Activated CD4-positive, alpha-beta T cell treated with anti-CD3 and anti-CD28 coated beads, Interleukin-2, Interleukin-4, amounts not matched to agents 100 ng/mL and 50 ng/mL, durations not matched to agents 16 hours and 8 hours (primary cell): ENCODE data around the gene CCND2.

Source experiments
- DNase-seq: peaks from one replicate; pipeline ENCODE4 v3.0.0-alpha.2; 2020; ENCODE audit warnings: low spot score

CCND2 gene

DNA sequence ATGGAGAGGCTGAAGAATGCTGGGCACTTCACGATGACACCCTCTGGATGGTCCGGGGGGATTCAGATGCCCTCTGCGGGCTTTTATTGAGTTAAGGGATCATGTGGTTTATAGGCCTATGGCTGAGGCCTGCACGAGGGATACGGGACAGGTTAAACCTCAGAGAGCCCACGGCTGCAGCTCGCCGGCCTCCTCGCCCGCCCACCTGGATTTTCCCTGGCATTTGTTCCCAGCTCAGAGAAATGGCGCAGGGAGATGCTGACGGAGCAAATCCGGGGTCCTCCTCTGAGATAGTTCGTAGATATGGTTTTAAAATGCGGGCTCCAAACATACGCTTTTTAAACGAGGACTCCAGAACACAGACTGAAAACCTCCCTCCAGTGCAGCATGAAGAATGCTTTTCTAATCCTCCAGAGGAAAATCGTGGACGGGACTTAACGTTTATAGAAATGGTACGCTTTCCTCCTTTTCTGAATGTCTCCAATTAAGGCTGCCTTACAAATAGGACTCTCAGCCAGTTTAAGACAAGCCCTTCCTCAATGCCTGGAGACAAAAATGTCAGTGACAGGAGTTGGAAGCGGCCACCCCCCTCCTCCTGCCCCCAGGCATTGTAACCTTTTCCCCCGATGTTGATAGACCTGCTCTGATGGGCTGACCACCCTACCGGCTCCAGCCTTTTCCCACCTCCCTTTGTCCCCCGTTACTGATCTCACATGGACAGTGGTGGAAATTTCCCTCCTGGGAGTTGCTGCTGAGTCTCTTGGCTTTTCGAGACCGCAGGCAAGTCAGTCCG lies 16.6 kb downstream of the CCND2 start:
- no peak for DNase-seq

DNA sequence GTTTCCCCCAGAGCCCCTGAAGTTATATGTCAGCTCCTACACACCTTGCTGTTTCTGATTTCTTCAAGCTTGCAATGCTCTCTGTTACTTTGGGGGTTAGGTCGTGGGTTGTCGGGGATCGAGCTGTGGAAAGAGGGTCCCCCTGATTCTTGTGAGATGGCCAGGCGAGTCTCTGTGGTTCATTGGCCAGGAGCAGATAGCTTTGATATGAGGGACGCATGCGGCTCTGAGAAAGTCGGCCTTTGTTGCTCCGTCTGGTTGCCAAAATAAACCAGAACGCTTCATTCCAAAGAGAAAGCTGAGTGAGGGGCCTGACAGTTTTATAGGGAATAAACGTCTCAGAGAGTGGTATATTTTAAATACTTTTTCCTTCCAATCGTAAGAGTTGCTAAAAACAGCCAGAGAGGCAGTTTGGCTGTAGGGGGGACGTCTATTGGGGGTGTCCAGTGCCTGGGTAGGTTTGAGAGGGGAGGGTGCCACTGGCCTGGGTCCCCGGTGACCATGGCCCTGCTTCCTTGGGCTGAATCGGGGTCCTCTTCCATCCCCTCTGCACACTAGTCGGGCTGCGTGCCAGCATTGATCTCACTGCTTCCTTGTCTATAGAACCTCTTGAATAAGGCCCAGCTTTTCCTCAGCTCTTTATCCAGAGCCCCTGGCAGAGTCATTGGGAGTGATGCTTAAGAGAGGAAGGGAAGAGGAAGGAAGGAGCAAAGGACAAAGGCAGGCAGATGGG lies 18.9 kb downstream of the CCND2 start:
- no peak for DNase-seq

DNA sequence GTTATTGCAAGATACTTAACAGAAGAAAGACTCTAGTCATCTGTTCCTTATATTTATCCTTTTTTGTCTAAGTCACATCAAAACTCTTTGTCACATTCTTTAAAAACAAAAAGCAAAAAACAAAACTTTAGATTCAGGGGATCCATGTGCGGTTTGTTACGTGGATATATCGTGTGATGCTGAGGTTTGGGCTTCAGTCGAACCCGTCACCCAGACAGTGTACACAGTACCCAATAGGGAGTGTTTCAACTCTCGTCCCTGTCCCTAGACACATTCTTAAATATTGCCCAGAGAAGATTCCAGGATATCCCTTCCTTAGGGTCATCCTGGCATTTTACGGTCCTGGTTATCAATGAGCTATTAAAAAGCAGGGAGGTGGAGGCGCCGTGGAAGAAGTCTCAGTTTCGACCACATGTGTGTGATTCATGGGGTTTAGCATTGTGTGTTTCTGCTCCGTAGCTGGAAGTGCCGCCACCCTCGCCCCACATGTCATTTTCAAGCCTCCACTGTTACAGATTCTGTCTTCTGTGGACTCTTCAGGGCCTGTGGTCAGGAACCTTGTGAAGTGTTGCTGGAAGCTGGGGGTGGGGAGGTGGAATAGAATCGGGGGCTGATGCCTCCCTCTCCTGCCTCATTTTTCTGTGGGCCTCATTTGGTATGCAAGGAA lies 19.9 kb downstream of the CCND2 start:
- DNase-seq: peak; percentile 50

DNA sequence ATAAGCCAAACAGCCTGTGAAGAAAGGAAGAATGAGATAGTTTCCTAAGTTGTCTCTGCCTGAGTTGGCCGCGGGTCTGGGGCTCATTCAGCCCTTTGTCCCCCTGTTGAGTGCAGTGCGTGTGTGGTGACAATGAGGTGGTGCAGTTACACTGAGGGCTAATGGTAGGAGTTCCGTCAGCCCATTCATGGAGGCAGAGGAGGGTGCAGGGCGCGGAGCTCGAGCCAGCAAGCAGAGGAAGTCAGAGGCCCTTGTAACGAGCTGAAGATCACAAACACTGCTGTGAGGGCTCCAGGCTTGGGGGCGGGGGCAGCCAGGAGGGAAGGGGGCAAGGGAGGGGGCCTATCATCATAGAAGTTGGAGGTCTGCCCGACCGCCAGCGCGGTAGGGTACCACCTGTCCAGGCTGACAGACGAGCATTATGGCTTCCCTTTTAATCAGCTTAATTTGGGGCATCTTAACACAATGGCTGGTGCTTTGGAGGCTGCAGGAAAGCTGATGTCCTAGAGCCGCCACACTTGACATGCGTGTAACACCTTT lies 20.5 kb downstream of the CCND2 start:
- DNase-seq: no peak

DNA sequence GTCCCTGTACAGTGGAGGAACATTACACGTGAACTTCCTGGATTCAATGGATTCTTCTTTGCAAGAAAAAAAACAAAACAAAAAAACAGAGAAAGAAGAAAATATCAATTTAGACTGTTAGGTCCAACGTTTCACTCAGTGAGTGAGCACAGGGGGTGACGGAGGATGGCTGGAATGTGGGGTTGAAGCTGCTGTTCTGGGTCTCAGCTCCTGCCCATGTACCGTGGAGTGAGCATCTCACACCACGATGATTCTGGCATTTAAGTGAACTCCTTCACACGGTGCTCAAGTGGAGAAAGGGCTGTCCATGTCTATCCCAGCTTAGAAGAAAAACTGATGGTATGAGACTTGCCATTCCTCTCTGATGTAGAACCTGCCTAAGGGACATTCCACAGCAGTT lies 23.2 kb downstream of the CCND2 start:
- no peak for DNase-seq

DNA sequence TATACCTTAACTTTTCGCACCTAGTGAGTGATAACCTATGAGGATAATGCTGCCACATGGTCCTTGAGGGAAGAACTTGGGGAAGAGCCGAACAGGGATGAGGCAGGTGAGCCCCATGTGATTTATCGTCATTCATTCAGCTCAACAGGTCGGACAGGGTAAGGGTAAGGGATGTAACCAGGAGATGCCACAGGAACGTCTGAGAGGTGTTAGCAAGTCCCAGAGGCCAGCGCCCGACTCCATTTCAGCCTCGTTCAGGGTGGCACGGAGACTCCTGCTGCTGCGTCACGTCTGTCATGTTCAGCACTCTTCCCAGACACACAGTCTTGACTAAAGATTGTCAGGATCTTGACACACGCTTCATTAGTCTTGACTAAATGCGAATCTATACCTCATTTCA lies 24.1 kb downstream of the CCND2 start:
- no peak for DNase-seq

DNA sequence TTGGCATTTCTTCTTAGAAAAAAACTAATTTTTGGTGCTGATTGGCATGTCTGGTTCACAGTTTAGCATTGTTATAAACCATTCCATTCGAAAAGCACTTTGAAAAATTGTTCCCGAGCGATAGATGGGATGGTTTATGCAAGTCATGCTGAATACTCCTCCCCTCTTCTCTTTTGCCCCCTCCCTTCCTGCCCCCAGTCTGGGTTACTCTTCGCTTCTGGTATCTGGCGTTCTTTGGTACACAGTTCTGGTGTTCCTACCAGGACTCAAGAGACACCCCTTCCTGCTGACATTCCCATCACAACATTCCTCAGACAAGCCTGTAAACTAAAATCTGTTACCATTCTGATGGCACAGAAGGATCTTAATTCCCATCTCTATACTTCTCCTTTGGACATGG lies 27.3 kb downstream of the CCND2 start:
- DNase-seq: no peak

DNA sequence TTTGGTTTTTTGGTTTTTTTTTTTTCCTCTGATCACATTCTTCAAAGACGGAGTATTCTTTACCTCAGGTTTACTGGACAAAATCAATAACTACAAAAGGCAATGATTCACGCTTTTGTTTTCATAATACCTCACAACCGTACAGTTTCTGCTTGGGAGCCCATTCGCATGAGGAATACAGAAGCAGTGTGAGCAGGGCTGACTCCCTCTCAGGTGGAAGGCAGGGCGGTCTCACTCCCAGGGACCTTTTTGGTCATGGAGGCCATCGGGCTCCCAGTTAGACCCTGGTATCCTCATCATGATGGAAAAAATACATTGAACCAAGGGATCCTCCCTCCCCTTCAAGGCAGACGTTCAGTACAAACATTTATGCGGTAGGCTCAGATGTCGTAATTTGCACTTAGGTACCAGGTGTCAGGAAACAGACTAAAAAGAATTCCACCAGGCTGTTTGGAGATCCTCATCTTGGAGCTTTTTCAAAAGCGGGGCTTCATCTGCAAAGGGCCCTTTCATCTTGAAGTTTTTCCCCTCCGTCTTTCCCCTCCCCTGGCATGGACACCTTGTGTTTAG lies 28.5 kb downstream of the CCND2 start:
- no peak for DNase-seq

DNA sequence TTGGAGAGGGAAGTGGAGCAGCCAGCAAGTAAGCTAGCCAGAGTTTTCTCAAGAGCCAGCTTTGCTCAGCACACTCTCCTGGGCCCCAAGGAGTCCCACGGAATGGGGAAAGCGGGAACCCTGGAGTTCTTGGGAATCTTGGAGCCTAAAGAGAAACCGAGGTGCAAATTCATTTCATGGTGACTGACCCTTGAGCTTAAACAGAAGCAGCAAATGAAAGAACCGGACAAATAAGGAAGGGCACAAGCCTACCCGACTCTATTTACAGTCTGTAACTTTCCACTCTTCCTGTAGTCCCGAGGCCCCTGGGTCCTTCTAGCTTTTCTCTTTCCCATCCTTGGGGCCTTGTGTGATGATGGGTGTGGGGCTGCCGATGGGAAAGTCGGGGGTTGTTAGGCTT lies 29.3 kb downstream of the CCND2 start:
- no peak for DNase-seq

DNA sequence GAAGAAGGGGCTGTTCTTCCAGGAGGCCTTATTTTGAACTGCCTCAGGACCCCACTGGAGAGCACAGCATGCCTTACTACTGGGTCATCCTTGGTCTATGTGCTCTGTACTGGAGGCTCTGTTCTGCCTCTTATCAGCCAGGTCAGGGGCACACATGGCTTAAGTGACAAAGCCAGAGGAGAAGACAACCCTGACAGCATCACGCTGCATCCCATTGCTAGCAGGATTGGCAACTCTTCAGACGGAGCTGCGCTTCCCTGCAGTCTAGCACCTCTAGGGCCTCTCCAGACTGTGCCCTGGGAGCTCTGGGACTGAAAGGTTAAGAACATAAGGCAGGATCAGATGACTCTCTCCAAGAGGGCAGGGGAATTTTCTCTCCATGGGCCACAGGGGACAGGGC lies 30.2 kb downstream of the CCND2 start:
- DNase-seq: no peak

DNA sequence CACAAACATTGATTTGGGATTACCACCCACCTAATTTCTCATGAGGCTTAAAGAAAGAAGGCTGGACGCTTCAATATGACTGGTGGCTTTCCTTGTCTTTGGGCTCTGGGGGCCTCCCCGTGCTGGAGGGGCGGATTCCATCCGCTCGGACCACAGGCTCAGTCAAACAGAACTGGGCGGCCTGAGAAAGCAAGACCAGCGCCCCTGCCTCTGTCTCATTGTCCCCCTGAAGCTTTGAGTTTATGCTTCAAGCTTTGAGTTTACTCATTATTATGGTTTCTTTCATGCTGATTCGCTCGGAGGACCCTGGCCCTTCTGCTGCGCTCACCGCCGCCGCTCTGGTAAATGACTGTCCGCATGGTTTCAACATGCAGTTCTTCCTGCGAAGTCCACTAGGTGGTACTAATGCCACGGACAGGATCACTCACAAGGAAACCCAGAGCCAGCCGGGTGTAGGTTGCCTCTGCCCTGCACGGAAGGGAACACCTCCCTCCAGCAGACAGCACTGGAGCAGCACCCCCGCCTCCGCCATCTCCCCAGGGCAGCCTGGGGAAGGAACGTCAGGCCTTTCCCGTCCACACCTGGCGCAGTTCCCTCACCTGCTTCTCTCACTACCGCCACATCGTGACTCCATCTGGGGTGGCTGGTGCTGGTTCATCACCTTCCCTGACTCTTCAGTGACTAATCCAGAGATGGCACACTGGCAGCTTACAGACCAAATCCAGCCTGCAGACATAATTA lies 34.2 kb downstream of the CCND2 start:
- DNase-seq: no peak

DNA sequence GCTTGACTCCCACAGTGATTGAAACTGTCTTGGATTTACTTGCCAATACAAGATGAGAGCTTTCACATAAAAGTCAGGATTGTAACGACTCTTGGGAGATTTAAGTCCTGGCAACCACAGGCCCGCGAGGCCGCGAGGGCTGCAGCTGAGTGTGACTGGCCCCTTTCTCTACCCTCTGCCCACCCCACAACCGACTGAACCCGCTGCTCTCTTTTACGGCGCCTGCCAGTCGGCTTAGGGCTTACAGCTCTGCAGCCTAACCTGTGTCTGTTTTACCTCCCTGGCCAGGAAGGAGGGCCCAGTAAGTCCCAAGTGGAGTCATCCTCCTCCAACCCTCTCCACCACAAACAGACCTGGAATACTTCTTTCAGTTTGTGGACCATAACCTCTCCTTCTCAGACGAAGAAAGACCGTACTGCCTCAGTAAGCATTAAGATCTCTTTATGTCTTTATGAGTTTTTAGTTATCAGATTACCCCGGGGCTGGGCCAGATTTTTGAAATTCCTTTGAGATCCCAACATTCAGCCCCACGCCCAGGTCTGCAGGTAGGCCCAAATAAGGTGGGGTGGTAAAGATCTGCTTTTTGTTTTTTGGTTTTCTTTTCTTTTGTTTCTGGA lies 34.9 kb downstream of the CCND2 start:
- DNase-seq: no peak

DNA sequence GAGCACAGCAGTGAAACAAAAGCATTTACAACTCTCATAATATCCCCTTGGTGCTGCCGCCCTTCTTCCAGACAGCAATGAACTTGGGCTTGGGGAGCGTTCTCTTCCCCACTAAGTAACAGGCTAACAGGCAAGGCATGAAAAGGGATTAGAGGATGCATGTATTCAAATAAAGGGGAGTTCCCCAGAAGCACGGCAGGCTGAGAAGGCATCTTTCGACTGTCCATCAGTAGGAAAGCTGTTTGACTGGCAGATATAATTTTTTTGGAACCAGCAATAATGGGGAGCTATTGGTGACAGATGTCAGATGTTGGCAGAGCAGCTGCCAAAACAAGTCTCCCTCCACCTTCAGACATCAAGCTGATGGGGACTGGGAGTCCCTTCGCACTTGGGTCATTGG lies 38.2 kb downstream of the CCND2 start:
- no peak for DNase-seq

DNA sequence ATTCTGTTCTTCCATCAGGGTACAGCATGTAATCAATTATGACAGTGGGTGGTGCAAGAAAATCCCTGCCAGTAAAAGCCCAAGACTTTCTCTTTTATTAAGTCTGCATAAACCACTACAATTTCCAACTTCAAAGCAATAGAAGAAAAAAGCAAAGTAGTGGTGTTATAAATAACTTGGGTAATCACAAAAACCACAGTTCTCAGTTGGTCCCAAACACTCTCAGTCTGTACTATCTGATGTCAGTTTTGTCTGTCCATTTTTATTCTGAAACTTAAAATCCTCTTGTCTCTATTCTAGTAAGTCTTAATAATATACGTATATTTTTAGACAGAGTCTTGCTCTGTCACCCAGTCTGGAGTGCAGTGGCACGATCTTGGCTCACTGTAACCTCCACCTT lies 38.7 kb downstream of the CCND2 start:
- no peak for DNase-seq

DNA sequence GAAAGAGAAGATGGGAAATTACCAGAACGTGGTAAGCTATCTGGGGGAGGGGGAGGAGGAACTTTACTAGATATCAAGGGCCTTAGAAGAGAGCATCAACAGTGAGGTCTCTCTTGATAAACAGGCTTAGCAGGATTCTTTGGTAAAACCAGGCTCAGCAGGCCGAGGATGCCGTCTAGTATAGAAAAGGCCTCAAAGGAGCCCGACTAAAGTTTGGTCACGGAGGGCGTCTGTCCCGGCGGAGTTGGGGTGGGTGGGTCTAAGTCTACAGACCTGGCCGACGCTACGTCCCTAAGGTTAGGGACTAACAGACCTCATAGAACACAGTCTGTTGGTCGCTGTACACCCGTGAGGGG lies 46.9 kb downstream of the CCND2 start:
- DNase-seq: no peak

DNA sequence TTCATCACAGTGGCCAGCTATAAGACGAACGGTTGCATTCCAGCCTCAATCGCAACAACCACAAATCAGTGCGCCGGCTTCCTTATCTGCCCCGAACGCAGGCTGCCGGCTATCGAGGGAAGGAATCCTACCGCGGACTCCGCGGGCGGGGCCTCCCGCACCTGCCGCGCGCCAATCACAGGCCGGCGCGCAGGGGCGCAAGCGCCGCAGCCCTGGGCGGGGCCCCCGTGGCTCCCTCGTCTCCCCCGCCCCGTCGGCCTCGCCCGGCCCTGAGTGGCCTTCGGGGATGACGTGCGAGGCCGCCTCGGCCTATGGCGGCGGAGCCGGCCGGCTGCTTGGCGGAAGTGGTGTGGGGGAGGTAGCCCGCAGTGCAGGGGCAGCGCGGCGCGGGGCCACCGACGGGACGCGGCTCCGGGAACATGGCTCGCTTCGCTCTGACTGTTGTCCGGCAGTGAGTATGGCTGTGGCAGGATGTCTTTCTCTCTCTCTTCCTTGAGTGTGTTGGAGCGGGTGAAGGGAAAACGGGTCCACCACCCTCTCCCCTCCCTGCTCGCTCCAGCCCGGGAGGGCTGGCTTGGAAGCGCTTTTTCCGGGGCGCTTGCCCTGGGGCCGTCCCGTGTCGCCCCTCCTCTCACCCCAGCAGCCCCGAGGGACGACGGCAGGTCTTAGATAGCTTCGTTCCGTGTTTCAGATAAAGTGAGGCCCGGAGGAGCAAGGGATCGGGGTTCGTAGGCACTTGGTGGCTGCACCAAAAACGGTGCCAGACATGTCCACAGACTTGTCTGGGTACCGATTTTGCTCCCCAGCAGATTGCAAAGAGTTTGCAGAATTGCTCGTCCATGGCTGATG lies 47.5 kb downstream of the CCND2 start, which contains the start of gene TIGAR:
TSS of gene TIGAR (plus strand) at position 361 of the 849 bp plus-strand sequence. CDS start at position 420, 59 bp downstream.
- peak; percentile 94 for DNase-seq

DNA sequence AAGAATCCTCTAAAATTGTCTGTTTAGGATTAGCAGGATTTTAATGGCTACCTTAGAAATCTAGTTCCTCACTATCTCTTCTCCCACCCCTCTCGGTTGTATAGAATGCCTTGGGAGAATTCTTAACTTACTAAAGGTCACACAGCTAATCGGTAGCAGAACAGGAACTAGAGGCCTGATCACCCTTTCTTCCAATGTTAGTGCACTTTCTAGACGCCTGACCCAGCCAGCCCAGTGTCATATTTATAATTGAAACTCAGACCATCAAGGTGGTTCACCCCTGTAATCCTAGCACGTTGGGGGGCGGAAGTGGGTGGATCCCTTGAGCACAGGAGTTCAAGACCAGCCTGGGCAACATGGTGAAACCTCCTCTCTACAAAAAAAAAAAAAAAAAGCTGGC lies 49.2 kb downstream of the CCND2 start:
- DNase-seq: no peak
